Trophoblast cell (in vitro differentiated cells and primary cell): ENCODE results near the gene SERPINC1.

Source experiments
- DNase-seq, 2 donors: peaks; one replicate each; pipeline ENCODE4 v3.0.0-alpha.2; 2016
- H2AFZ ChIP-seq: 2 replicates; pipeline ENCODE4 v1.6.1; 2013; ENCODE audit warnings: low read length, moderate library complexity, mild to moderate bottlenecking; ENCODE audit not compliant: insufficient read depth, poor library complexity
- H2AK5ac ChIP-seq: 2 replicates; pipeline ENCODE4 v1.6.1; 2013; ENCODE audit warnings: mild to moderate bottlenecking, low read length
- H2BK120ac ChIP-seq: 2 replicates; pipeline ENCODE4 v1.6.1; 2013; ENCODE audit warnings: low read length, mild to moderate bottlenecking, moderate library complexity; ENCODE audit not compliant: insufficient read depth, poor library complexity
- H2BK12ac ChIP-seq: 2 replicates; pipeline ENCODE4 v1.6.1; 2013; ENCODE audit warnings: mild to moderate bottlenecking, low read length, moderate library complexity
- H2BK5ac ChIP-seq: 2 replicates; pipeline ENCODE4 v1.6.1; 2013; ENCODE audit warnings: low read length, low read depth, moderate library complexity, mild to moderate bottlenecking; ENCODE audit not compliant: poor library complexity
- H3K14ac ChIP-seq: 2 replicates; pipeline ENCODE4 v1.6.1; 2013; ENCODE audit warnings: mild to moderate bottlenecking, low read length
- H3K18ac ChIP-seq: 2 replicates; pipeline ENCODE4 v1.6.1; 2013; ENCODE audit warnings: mild to moderate bottlenecking, low read length
- H3K23ac ChIP-seq: 2 replicates; pipeline ENCODE4 v1.6.1; 2013; ENCODE audit warnings: low read length
- H3K27ac ChIP-seq: 2 replicates; pipeline ENCODE4 v1.5.1; 2013; ENCODE audit warnings: low read depth, mild to moderate bottlenecking, inconsistent platforms, low read length, moderate library complexity
- H3K27me3 ChIP-seq: 2 replicates; pipeline ENCODE4 v1.6.1; 2013; ENCODE audit warnings: inconsistent platforms, mild to moderate bottlenecking, low read length, moderate library complexity; ENCODE audit not compliant: insufficient read depth
- H3K36me3 ChIP-seq, 2 experiments: 1 replicate in 1 of 2; 2 replicates in 1 of 2; pipeline ENCODE4 v1.6.1; 2013; ENCODE audit warnings: low read length in 2 of 2, mild to moderate bottlenecking in 2 of 2, moderate library complexity in 1 of 2; ENCODE audit not compliant: insufficient read depth in 2 of 2, control insufficient read depth in 1 of 2
- H3K4ac ChIP-seq: 2 replicates; pipeline ENCODE4 v1.6.1; 2013; ENCODE audit warnings: low read depth, mild to moderate bottlenecking, low read length, moderate library complexity
- H3K4me1 ChIP-seq, 2 experiments: 1 replicate in 1 of 2; 2 replicates in 1 of 2; pipeline ENCODE4 v1.6.1; 2013; ENCODE audit warnings: low read length in 2 of 2, mild to moderate bottlenecking in 2 of 2, moderate library complexity in 1 of 2; ENCODE audit not compliant: insufficient read depth in 2 of 2, control insufficient read depth in 1 of 2
- H3K4me2 ChIP-seq: 2 replicates; pipeline ENCODE4 v1.6.1; 2013; ENCODE audit warnings: inconsistent platforms, mild to moderate bottlenecking, low read length, moderate library complexity
- H3K4me3 ChIP-seq: 2 replicates; pipeline ENCODE4 v1.5.1; 2013; ENCODE audit warnings: mild to moderate bottlenecking, low read depth, low read length, inconsistent platforms
- H3K79me1 ChIP-seq: one replicate; pipeline ENCODE4 v1.6.1; 2013; ENCODE audit warnings: low read length
- H3K79me2 ChIP-seq: 2 replicates; pipeline ENCODE4 v1.6.1; 2013; ENCODE audit warnings: low read length, mild to moderate bottlenecking; ENCODE audit not compliant: control insufficient read depth, insufficient read depth, poor library complexity
- H3K9ac ChIP-seq: 2 replicates; pipeline ENCODE4 v1.6.1; 2013; ENCODE audit warnings: mild to moderate bottlenecking, low read length
- H3K9me3 ChIP-seq: 2 replicates; pipeline ENCODE4 v1.6.1; 2013; ENCODE audit warnings: low read depth, mild to moderate bottlenecking, control low read depth, inconsistent platforms, low read length; ENCODE audit not compliant: insufficient read depth
- H4K12ac ChIP-seq: 2 replicates; pipeline ENCODE4 v1.6.1; 2013; ENCODE audit warnings: low read depth, mild to moderate bottlenecking, low read length, moderate library complexity
- H4K8ac ChIP-seq: 2 replicates; pipeline ENCODE4 v1.6.1; 2013; ENCODE audit warnings: low read depth, mild to moderate bottlenecking, low read length, moderate library complexity
- H4K91ac ChIP-seq: one replicate; pipeline ENCODE4 v1.6.1; 2013; ENCODE audit warnings: low read depth, mild to moderate bottlenecking, low read length, moderate library complexity
- WGBS: extraction: QIAGEN DNeasy Blood & Tissue Kit; methylation state at CpG from one replicate; pipeline ENCODE4 v1.1.7; 2013; ENCODE audit warnings: missing lambda C conversion rate; ENCODE audit not compliant: insufficient read length, insufficient coverage; ENCODE audit errors: extremely low coverage; 5-methylcytosine and 5-hydroxymethylcytosine counted together

SERPINC1 gene

GRCh38 chr1:173867141-173867752 is 49.9 kb downstream of the SERPINC1 start:
- peak overlapping the region; percentile 55 for H3K27ac ChIP-seq
- no peak overlapping the region for H2BK120ac ChIP-seq
- H4K8ac ChIP-seq = peak overlapping the region; percentile 72
- H4K12ac ChIP-seq = peak overlapping the region; percentile 60
- H3K23ac ChIP-seq = no peak overlapping the region
- peak overlapping the region; percentile 66 for H3K18ac ChIP-seq
- H3K9me3 ChIP-seq = no peaks in the 10 kb centered on the region
- no peak overlapping the region for H2AFZ ChIP-seq
- peaks cover 18 to 34% of the 10 kb centered on the region in 2 experiments for H3K36me3 ChIP-seq
- peak overlapping the region; percentile 82 for H3K14ac ChIP-seq
- DNase-seq = peak in 1 of 2 donors; percentile 49
- peak overlapping the region; percentile 42 for H2BK5ac ChIP-seq
- peak overlapping the region; percentile 77 for H3K9ac ChIP-seq
- H4K91ac ChIP-seq = peak overlapping the region; percentile 48
- H2BK12ac ChIP-seq = no peak overlapping the region
- WGBS = no CpG with 5 or more reads among the region's 32 CpGs
- peak overlapping the region; percentile 69 for H2AK5ac ChIP-seq
- H3K27me3 ChIP-seq = no peaks in the 10 kb centered on the region
- H3K79me1 ChIP-seq = peaks cover 14% of the 10 kb centered on the region
- peak overlapping the region; percentile 74 for H3K4me2 ChIP-seq
- peak overlapping the region; percentile 75 for H3K4ac ChIP-seq
- peak overlapping the region; percentile 84 for H3K4me3 ChIP-seq
- H3K79me2 ChIP-seq = peaks cover 12% of the 10 kb centered on the region
- no peaks in the 10 kb centered on the region for H3K4me1 ChIP-seq

DNA sequence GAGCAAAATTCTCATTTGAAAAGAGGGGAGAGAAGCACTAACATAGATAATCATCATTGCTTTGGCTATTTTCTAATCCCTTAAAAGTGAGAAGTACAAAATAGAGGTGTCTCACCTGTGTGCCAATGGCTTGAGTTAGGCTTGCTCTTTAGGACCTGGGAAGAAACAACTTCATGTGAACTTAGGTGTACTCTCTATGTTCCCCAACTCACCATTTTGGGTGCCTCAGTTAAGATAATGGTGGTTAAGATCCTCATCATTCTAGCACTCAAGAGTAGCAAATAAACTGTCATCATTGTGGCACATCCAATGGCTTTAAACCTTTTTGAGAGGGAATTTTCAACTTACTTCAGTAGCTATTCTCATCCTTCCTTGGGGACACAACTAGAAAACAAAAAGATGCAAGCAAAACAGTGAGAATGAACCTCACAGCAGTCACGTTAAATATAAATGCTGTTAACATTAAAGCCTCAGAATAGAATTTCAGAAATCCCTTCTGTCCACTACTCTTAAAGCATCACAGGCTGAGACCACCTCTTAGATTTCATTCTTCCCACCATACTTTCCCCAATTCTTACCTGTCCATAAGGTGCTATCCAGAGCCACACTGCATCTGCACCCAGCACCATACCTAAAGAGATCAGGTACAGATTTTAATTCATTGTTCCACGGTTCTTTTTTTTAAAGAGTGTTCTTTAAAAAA is 50.6 kb downstream of the SERPINC1 start:
- Histone ChIP-seq H2AK5ac (no peak overlapping the region), H2BK12ac (no peak overlapping the region), H3K4ac (peak overlapping the region; percentile 76), H2AFZ (no peak overlapping the region), H3K36me3 (peaks cover 18 to 34% of the 10 kb centered on the region in 2 experiments), H3K23ac (no peak overlapping the region), H3K27ac (peak overlapping the region; percentile 55), H4K8ac (no peak overlapping the region), H3K4me2 (peak overlapping the region; percentile 74), H3K79me2 (peaks cover 12% of the 10 kb centered on the region), H4K12ac (no peak overlapping the region), H3K9ac (peak overlapping the region; percentile 72), H3K27me3 (no peaks in the 10 kb centered on the region), H4K91ac (no peak overlapping the region), H3K18ac (no peak overlapping the region), H2BK120ac (no peak overlapping the region), H3K9me3 (no peaks in the 10 kb centered on the region), H3K4me3 (no peak overlapping the region), H3K14ac (no peak overlapping the region), H3K79me1 (peaks cover 14% of the 10 kb centered on the region), H2BK5ac (no peak overlapping the region), H3K4me1 (no peaks in the 10 kb centered on the region)
- DNase-seq = no peak
- WGBS = no CpG with 5 or more reads among the region's 2 CpGs

DNA sequence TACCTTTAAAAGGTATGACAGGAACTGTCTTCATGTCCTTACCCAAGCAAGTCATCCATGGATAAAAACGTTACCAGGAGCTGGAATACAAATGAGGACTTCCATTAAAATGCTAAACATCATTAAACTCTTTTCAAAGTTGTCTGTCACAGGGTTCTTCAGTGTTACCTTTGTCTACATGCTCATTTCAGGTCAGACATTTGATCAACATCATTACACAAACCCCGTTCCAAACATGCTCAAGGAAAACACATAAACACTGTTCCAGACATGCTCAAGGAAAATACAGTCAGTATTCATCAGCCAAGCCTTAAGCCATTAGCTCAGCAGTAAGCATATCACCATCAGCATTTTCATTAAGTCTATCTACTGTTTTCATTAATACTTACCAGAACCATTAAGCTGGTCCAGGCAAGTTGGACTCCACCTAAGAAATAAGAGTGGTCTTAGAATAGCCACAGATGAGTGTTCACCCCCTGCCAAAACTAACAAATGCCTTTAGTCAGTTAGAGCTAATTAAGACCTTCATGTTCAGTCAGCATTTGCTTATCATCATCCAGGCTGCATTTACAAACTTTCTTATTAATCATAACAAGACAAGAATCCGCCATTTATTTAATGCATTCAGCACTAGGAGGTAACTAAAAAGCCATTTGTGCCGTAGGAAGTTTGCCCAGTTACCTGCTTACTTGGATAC is 51.5 kb downstream of the SERPINC1 start:
- DNase-seq = no peak
- Histone ChIP-seq H3K4me1 (no peaks in the 10 kb centered on the region), H3K9ac (no peak overlapping the region), H3K23ac (no peak overlapping the region), H3K14ac (no peak overlapping the region), H3K27ac (peak overlapping the region; percentile 2), H3K27me3 (no peaks in the 10 kb centered on the region), H3K79me1 (peaks cover 14% of the 10 kb centered on the region), H2BK120ac (no peak overlapping the region), H3K18ac (no peak overlapping the region), H4K8ac (no peak overlapping the region), H3K36me3 (peaks cover 17 to 31% of the 10 kb centered on the region in 2 experiments), H3K4me3 (no peak overlapping the region), H2AK5ac (no peak overlapping the region), H4K91ac (no peak overlapping the region), H3K4ac (no peak overlapping the region), H2AFZ (no peak overlapping the region), H3K79me2 (peaks cover 12% of the 10 kb centered on the region), H4K12ac (no peak overlapping the region), H3K9me3 (no peaks in the 10 kb centered on the region), H2BK5ac (no peak overlapping the region), H2BK12ac (no peak overlapping the region), H3K4me2 (peak overlapping the region; percentile 74)
- no CpG with 5 or more reads among the region's 4 CpGs for WGBS

DNA sequence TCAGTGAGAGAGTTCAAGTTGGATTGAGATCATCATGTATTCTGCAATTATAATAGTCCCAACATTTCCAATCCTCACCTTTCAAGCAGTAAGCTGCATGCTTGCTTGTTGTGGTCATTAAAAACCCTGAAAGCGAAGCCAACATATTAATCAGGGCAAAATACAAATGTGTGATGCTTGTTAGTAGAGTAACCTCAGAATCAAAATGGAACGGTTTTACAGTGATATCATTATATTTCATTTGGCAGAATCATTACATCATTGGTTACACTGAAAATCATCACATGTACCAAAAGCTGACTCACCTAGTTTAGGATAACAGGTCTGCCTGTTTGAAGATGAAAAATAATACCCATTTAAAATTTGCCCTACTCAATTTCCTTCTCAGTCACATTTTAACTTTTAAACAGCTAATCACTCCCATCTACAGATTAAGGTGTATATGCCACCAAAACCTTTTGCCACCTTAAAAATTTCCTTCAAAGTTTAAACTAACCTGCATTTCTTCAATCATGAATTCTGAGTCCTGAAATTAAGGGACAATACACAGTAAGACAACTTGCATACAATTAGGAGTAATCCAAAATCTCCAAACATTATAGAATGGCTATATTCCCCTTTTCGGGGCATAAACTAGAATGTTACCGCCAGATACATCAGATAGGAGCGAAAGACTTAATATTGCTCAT is 52.8 kb downstream of the SERPINC1 start:
- Histone ChIP-seq H2BK5ac (no peak overlapping the region), H2BK12ac (no peak overlapping the region), H3K4me1 (no peaks in the 10 kb centered on the region), H3K9ac (no peak overlapping the region), H3K4me2 (peak overlapping the region; percentile 15), H2BK120ac (no peak overlapping the region), H3K79me2 (peaks cover 12% of the 10 kb centered on the region), H3K27me3 (no peaks in the 10 kb centered on the region), H3K4me3 (no peak overlapping the region), H2AK5ac (no peak overlapping the region), H2AFZ (no peak overlapping the region), H3K4ac (no peak overlapping the region), H3K18ac (no peak overlapping the region), H4K8ac (no peak overlapping the region), H3K23ac (no peak overlapping the region), H3K27ac (no peak overlapping the region), H3K36me3 (peaks cover 13 to 25% of the 10 kb centered on the region in 2 experiments), H3K79me1 (peaks cover 14% of the 10 kb centered on the region), H4K12ac (no peak overlapping the region), H3K9me3 (no peaks in the 10 kb centered on the region), H4K91ac (no peak overlapping the region), H3K14ac (no peak overlapping the region)
- no CpG with 5 or more reads among the region's 5 CpGs for WGBS
- DNase-seq = no peak
